NCI-H1694 treated with DMSO at 0.1 percent for 48 hours (cell line): ENCODE data around the gene TBC1D12.
"Not testable (repeated sequence)": the region's sequence is repeated elsewhere in the genome, so short reads cannot be mapped to it uniquely, and the experiment has no call there.

Experiments used
- DNase-seq: peaks from one replicate; lab custom pipeline; 2025; lab: John Stamatoyannopoulos, UW

Gene TBC1D12

DNA sequence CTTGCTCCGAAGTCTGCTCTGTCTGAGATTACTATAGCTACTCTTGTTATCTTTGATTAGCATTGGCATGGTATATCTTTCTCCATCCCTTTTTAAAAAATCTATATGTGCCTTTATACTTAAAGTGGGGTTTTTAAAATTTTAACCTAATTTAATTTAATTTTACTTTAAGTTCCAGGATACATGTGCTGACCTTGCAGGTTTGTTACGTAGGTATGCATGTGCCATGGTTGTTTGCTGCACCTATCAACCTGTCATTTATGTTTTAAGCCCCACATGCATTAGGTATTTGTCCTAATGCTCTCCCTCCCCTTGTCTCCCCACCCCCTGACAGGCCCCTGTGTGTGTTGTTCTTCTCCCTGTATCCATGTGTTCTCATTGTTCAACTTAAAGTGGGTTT lies 54.6 kb downstream of the TBC1D12 start:
- no peak for DNase-seq

DNA sequence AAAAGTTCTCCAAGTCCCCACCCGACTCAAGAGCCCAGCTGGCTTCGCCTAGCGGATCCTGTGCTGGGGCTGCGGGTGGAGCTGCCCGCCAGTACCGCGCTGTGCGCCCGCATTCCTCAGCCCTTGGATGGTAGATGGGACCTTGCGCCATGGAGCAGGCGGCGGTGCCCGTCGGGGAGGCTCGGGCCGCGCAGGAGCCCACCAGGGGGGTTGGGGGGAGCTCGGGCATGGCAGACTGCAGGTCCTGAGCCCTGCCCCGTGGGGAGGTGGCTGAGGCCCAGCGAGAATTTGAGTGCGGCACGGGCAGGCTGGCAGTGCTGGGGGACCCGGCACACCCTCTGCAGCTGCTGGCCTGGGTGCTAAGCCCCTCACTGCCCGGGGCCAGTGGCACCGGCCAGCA lies 57.0 kb downstream of the TBC1D12 start:
- no peak for DNase-seq

DNA sequence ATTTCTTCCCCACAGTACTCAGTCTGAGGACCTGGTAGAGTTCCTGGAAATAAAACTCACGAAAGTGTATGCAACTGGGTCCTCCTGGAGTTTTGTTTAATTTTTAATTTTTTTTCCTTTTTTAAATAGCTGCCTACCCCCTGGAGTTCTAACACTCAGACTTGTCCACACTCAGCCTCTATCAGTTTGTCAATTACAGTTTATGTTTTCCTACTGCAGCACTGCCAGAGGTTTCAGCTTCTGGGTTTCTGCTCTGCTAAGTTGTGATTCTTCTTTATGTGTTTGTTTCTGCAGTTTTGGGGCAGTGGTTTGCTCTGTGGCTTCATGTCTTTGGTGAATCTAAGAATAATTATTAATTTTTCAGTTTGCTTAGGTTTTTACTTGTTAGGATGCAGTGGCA lies 59.2 kb downstream of the TBC1D12 start:
- no peak for DNase-seq

DNA sequence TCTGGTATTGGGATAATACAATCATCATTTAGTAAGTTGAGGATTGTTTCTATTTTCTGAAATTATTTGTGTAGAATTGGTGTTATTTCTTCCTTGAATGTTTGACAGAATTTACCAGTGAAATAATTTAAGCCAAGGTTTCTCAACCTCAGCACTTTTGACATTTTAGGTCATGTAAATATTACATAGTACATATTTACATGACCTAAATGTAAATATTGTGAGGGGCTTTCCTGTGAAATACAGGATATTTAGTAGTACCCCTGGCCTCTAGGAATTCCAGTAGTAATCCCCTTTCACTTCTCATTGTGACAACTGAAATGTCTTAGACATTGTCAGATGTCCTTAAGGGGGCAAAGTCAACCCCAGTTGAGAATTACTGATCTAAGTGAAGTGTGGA lies 59.8 kb downstream of the TBC1D12 start:
- no peak for DNase-seq

DNA sequence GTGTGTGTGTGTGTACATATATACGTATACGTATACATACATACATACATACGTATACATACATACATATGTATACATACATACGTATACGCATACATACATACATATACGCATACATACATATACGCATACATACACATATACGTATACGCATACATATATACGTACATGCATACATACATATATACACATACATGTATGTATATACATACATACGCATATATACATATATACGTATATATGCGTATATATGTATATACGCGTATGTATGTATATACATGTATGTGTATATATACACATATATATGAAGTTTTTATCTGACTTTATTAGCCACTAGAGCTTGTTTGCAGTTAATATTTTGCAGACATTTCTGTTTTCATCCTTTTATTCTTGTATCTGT lies 63.3 kb downstream of the TBC1D12 start:
- DNase-seq: no peak

DNA sequence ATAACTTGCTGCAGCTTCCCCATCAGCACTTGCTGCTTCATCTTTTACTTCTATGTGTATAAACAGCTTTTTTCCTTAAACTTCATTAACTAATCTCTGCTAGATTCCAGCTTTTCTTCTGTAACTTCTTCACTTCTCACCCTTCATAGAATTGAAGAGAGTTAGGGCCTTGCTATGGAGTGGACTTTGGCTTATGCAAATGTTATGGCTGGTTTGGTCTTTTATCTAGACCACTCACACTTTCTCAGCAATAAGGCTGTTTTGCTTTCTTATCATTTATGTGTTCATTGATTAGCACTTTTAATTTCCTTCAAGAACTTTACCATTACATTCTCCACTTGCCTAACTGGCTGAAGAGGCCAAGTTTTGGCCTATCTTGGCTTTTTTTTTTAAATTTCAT lies 79.1 kb downstream of the TBC1D12 start:
- no peak for DNase-seq

DNA sequence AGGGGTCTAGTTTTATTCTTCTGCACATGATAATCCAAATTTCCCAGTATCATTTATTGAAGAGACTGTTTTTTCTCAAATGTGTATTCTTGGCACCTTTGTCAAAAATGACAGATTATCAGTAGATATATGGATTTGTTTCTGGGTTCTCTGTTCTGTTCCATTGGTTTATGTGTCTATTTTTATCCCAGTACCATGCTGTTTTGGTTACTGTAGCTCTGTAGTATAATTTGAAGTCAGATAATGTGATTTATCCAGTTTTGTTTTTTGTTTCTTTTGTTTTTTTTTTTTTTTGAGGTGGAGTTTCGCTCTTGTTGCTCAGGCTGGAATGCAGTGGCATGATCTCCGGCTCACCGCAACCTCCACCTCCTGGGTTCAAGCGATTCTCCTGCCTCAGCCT lies 81.6 kb downstream of the TBC1D12 start:
- DNase-seq: no peak

DNA sequence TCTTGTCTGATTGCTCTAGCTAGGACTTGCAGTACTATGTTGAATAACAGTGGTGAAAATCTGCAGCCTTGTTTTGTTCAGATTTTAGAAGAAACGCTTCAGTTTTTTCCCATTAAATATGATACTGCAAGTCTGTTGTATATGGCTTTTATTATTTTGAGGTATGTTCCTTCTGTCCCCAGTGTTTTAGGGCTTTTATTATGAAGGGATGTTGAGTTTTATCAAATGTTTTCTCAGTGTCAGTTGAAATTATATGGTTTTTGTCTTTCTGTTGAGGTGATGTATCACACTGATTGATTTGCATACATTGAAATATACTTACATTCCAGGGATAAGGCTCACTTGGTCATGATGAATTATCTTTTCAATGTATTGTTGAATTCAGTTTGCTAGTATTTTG lies 82.8 kb downstream of the TBC1D12 start:
- DNase-seq: no peak

DNA sequence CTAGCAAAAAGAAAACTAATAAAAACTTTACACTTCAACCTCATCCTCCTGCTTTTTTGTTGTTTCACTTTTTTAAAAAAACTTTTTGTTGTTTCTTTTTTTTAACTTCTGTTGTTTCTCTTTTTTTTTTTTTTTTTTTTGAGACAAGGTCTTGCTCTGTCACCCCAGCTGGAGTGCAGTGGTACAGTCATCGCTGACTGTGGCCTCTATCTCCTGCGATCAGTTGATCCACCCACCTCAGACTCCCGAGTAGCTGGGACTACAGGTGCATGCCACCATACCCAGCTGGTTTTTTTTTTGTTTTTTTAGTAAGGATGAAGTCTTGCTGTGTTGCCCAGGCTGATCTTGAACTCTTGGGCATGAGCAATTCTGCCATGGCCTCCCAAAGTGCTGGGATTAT lies 85.2 kb downstream of the TBC1D12 start:
- DNase-seq: no peak

DNA sequence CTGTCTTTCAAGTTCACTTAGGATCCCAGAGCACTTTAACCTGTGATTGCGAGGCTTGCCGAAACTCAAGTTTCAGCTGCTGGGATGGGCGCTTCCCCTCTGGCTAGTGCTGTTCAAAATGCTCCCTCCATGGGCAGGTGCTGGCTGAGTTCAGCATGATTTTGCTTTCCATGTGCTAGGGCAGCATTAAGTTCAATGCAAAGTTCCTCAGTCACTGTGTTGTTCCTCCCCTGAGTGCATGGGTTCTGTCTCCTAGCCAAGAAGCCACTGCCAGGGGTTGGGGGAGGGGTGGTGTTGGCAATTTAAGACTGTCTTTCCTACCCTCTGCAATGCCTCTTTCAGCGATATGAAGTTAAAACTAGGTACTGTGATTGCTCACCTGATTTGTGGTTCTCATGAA lies 86.8 kb downstream of the TBC1D12 start:
- DNase-seq: no peak

DNA sequence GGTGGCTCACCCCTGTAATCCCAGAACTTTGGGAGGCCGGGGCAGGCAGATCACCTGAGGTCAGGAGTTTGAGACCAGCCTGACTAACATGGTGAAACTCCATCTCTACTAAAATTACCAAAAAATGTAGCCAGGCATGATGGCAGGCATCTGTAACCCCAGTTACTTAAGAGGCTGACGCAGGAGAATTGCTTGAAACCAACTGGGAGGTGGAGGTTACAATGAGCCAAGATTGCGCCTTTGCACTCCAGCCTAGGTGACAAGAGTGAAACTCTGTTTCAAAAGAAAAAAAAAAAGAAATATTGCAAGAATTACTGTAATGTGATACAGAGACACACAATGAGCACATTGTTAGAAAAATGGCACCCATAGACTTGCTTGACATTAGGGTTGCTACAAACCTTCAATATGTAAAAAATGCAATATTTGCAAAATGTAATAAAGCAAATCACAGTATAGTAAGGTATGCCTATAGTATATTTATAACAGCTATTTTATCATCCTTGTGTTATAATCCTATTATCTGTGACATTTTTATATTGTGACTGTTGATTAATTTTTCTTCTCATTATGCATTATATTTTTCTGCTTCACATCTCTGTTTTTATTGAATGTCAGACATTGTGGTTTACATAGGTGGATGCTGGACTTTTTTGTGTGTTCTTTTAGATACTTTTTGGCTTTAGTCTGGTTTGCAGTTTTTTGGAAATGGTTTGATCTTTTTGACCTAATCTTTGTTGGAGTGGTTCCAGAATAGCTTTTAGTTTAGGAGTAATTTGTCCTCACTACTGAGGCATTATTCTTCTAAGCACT lies 87.8 kb downstream of the TBC1D12 start:
- no peak for DNase-seq

DNA sequence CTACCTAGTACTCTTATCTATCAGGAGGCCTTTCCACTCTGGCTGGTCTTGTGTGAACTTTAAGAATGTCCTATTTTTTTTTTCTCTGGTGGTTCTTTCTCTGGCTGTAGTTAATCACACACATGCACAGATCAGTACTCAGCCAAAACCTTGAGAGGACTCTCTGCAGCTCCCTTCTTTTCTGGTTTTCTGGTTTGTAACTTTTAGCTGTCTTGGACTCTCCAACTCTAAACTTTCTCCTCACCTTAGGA lies 88.4 kb downstream of the TBC1D12 start:
- DNase-seq: no peak

DNA sequence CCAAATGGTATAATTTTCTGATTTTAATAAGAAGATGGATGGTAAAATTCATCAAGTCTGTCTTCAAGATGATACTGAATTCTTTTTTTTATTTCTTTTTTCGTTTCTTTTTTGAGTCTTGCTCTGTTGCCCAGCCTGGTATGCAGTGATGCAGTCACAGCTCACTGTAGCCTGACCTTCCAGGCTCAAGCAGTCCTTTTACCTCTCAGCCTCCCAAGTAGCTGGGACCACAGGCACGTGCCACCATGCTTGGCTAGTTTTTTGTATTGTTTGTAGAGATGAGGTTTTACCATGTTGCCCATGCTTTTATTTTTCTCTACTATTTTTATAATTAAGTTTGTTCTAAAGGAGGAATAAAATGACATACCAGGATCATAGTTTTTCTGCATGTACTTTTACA lies 91.1 kb downstream of the TBC1D12 start:
- DNase-seq: no peak

DNA sequence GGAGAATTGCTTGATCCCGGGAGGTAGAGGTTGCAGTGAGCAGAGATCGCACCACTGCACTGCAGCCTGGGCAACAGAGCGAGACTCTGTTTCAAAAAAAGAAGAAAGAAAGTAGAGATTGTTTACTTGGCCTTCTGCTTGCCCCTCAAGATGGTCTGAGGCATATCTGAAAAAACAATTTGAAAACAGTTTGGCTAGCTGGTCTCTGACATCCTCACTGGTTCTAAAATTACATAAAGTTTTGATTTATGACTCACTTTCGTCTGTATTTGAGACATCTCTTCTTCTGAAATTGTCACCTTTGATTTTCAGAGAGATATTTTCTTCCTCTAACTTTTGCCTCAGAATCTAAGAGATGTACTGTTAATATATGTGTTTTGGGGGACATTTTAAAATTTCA lies 93.7 kb downstream of the TBC1D12 start:
- no peak for DNase-seq

DNA sequence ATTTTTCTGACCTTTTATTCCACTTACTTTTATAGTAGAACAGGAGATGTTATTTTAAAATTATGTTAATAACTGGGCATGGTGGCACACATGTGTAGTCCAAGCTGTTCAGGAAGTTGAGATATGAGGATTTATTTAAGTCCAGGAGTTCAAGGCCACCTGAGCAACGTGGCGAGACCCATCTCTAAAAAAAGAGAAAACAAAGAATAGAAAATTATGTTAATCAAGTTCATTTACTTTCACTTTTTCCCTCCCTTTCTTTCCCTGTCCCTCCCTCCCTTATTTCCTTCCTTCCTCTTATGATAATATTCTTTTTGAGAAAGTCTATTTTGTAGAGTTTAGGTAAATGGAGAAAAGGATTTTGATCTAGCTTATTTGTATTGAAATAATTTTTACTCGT lies 94.3 kb downstream of the TBC1D12 start:
- DNase-seq: no peak

DNA sequence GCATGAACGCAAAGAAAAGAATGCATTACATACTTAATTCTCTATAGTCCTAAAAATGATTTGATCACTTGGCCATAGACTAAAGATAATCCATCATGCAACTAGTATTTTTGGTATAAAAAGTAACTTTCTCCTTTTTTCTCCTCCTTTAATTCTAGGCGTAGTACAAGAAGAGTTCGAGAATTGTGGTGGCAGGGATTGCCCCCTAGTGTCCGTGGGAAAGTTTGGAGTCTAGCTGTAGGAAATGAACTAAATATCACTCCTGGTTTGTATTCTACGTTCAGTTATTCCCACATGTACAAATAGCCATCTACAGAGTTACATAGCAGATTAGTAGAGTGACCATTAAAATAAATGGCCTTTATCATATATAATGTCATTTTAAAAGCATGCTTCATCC lies 97.7 kb downstream of the TBC1D12 start:
- DNase-seq: no peak

DNA sequence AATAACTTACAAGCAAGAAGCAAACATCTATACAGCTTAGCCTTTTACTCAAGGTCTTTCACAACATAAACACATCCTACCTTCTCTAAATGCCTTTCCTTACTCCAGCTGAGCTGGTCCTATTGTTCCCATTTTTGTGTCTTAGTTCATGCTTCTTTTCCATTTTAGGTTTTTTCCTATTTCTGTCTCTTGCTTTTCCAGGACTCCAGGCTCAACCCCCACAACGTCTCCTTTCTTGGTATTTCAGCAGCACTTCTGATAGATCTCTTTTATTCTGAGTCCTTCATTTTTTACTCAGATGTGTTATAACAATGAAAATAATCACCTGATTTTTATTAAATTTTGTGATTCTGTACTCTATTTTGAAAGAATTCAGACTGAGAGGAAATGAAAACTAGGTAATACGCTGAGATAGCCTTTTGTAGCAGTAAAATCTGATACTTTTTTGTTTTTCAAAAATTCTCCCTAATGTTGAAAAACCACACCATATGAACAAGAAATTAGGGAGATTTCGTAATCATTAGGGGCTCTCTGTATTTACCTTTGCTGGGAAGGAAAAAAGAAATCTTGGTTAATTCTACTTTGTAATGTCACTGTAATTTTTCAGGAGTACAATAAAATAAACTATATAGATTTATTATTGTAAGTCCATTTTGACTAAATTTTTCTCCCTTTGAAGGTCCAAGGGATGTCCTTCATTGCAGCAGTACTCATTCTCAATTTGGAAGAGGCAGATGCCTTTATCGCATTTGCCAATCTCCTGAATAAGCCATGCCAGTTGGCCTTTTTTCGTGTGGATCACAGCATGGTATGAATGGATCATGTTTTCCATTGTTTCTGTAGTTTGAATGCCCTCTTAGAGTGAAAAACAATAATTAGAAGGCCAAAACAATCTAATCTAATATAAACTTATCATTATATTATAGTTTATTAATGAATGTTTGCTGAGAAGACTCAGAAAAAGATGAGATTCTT lies 119.2 kb downstream of the TBC1D12 start:
- no peak for DNase-seq

DNA sequence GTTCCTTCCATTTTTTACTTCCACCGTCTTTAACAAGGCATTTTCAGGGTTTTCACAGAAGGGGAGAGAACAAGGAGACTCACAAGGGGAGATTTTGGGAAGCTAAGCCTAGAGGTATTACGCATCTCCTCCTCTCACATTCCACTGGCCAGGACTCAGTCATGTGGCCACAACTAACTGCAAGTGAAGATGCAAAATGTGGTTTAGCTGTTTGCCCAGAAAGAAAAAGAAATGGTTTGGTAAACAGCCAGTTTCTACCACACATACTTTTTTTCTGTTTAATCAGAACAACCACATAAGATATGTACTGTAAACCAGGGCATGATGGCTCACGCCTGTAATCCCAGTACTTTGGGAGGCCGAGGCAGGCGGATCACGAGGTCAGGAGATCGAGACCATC lies 121.8 kb downstream of the TBC1D12 start:
- no peak for DNase-seq

DNA sequence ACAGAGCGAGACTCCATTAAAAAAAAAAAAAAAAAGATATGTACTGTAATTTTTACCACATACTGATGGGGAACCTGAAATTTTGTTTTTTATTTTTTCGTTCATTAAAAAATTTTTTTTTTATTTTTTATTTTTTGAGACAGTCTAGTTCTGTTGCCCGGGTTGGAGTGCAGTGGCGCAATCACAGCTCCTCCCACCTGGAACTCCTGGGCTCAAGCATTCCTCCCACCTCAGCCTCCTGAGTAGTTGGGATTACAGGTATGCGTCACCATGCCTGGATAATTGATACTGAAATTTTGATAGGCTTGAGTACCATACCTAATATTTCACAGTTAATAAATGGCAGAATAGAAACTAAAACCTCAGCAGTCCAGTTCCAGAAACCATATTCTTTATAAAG lies 122.4 kb downstream of the TBC1D12 start:
- no peak for DNase-seq

DNA sequence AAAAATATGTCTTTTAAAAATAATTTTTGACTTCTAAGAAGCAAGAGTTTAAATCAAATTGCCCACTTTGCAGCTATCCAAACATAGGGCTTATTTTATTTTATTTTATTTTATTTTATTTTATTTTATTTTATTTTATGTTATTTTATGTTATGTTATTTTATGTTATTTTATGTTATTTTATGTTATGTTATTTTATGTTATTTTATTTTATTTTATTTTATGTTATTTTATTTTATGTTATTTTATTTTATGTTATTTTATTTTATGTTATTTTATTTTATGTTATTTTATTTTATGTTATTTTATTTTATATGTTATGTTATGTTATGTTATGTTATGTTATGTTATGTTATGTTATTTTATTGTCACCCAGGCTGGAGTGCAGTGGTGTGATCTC lies 129.2 kb downstream of the TBC1D12 start:
- DNase-seq: not testable (repeated sequence)

DNA sequence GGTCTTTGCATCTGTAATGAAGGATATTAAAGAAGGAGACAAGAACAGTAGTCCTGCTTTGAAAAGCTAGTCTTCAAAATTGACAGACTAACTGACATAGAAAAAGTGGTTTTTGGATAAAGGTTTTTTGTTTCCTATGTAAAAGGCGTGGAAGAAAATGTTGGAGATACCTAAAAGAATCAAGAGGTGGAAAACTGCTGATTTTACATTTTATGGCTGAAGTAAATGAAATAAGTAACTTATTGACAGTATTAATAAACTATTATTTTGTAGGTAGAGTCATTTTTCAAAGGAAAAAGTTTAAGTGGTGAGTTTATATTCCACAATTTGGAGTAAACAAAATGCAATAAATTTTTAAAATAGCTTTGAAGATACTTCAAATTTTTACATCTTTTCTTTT lies 130.7 kb downstream of the TBC1D12 start:
- no peak for DNase-seq

DNA sequence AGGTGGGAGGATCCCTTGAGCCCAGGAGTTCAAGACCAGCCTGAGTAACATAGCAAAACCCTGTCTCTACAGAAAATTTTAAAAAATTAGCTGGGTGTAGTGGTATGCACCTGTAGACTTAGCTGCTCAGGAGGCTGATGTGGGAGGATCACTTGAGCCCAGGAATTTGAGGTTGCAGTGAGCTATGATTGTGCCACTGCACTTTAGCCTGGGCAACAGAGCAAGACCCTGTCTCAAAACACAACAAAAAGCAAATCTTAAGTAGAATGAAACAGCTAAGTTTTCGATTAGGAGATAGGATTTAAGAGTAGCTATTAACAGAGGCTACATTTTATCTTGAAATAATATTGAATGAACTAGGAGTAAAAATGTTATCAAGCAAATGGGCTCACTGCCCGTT lies 139.9 kb downstream of the TBC1D12 start:
- not testable (repeated sequence) for DNase-seq

DNA sequence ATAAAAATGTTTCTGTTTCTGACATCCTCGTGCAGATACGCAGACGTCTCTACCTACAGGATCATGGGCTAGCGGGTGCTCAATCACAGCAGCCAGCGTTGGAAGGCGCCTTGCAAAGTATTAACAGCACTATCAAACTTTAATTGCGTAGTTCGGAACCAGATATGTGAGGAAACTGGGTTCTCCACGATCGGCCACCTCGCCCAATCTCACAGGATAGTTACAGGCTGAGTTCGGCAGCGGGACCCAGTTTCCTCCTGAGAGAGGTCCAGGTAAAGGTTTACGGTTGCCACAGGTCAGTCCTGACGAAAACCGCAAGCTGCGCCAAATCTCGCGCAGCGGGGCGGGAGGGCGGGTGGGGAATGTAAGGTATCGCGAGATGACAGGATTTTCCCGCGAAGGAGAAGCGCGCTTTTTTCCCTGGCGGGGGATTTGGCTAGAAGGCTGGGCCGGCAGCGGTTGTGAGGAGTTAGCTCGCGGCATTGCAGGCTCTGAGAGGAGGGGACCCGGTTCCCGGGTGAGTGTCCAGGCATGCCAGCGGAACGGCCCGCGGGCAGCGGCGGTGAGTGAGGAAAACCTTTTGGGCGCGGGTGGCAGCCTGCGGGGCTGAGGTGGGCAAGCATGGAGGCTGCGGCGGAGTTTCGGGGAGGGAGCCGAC lies 143.2 kb downstream of the TBC1D12 start, which contains the start of gene HELLS:
Gene HELLS (plus strand): TSS at position 398 of the 658 bp plus-strand sequence. CDS start 134 bp downstream, at position 532.
- DNase-seq: peak; percentile 69
